K562 (cell line): ENCODE data around the gene CPPED1. TPM values are rescaled to one million over a fixed set of nuclear protein-coding genes. Genes with fewer than 3 reads are reported as not detected.
A peak's percentile ranks its signal among the peaks of the same experiment; 100 is the strongest.

Source experiments
- ATAC-seq: fragments of 200-7000 bp; cut with Tn5 transposase; 3 replicates; pipeline ENCODE4 v1.9.1; 2020; ENCODE audit warnings: moderate library complexity
- BruUV-seq: library from RNA; stranded (reverse); fragments of 400-500 nt; replicated peaks from 2 replicates; lab custom pipeline; 2021; lab: Mats Ljungman, UMichigan
- CTCF ChIA-PET: fragments of 300-600 bp; formaldehyde crosslinking; extraction: SDS; loops from one replicate; lab custom pipeline; 2021; ENCODE audit warnings: low intra/inter-chr PET ratio; lab: Yijun Ruan, JAX
- POLR2A ChIA-PET: fragments of 300-600, 350-650 bp; sonication (Branson Sonifier 250); formaldehyde crosslinking; extraction: SDS; loops from one replicate; lab custom pipeline; 2021; ENCODE audit warnings: antibody characterized with exemption, inconsistent platforms; lab: Yijun Ruan, JAX
- DNase-seq, 4 experiments: peaks; one replicate each; pipeline versions ENCODE4 v3.0.0 to v3.0.0-alpha.2; 2011 to 2018; ENCODE audit warnings: low spot score in 3 of 4, mixed read lengths in 3 of 4; ENCODE audit errors: extremely low read depth in 1 of 4
- FAIRE-seq: peaks from 2 replicates; lab custom pipeline; 2011; peaks lifted over from hg19 to GRCh38; lab: Jason Lieb, UNC
- H2AFZ ChIP-seq: 2 replicates; pipeline ENCODE4 v1.6.0; 2011; ENCODE audit warnings: low read depth, low read length, control low read depth, inconsistent platforms
- H3K27ac ChIP-seq: fragments of 200-600 bp; 3 replicates; pipeline ENCODE4 v1.8.0; 2011; ENCODE audit warnings: low read depth, mild to moderate bottlenecking, control low read depth, inconsistent platforms, low read length, moderate library complexity, mixed read lengths; ENCODE audit errors: extremely low read depth
- H3K27me3 ChIP-seq, 2 experiments: fragments of 300-600 bp in 1 of 2; 2 replicates in 1 of 2; 3 replicates in 1 of 2; pipeline versions ENCODE4 v1.6.0 to v1.8.0; 2011; ENCODE audit warnings: inconsistent platforms in 2 of 2, low read length in 2 of 2, mild to moderate bottlenecking in 1 of 2, mixed read lengths in 1 of 2, moderate library complexity in 1 of 2; ENCODE audit not compliant: control insufficient read depth in 2 of 2, insufficient read depth in 2 of 2
- H3K36me3 ChIP-seq: fragments of 300-600 bp; 3 replicates; pipeline ENCODE4 v1.8.0; 2011; ENCODE audit warnings: mild to moderate bottlenecking, low read length, inconsistent platforms; ENCODE audit not compliant: control insufficient read depth, insufficient read depth
- H3K4me1 ChIP-seq, 2 experiments: fragments of 200-600 bp in 1 of 2; replicated peaks in 1 of 2; 2 replicates in 1 of 2; 3 replicates in 1 of 2; pipeline versions ENCODE4 v1.5.1 to v1.8.0; 2011; ENCODE audit warnings: inconsistent platforms in 2 of 2, low read length in 2 of 2, mild to moderate bottlenecking in 1 of 2, mixed read lengths in 1 of 2, moderate library complexity in 1 of 2; ENCODE audit not compliant: control insufficient read depth in 2 of 2, insufficient read depth in 2 of 2
- H3K4me2 ChIP-seq: 2 replicates; pipeline ENCODE4 v1.6.1; 2011; ENCODE audit warnings: low read length, control low read depth, inconsistent platforms, mixed read lengths; ENCODE audit not compliant: insufficient read depth
- H3K4me3 ChIP-seq: fragments of 200-600 bp; sonication (generic), shearing (Covaris generic); 2 replicates; pipeline ENCODE4 v1.5.1; 2016; ENCODE audit warnings: control low read depth, inconsistent platforms
- H3K79me2 ChIP-seq: fragments of 200-600 bp; 3 replicates; pipeline ENCODE4 v1.8.0; 2011; ENCODE audit warnings: low read length, inconsistent platforms; ENCODE audit not compliant: control insufficient read depth, insufficient read depth
- H3K9ac ChIP-seq, 2 experiments: 2 replicates each; pipeline versions ENCODE4 v1.6.0 to v1.6.1; 2011; ENCODE audit warnings: low read depth in 2 of 2, low read length in 2 of 2, control low read depth in 1 of 2, inconsistent platforms in 1 of 2, mild to moderate bottlenecking in 1 of 2, mixed read lengths in 1 of 2; ENCODE audit not compliant: insufficient read depth in 1 of 2
- H3K9me1 ChIP-seq: one replicate; pipeline ENCODE4 v1.6.0; 2011; ENCODE audit warnings: inconsistent platforms, mild to moderate bottlenecking, low read length, moderate library complexity; ENCODE audit not compliant: control insufficient read depth, insufficient read depth
- H3K9me3 ChIP-seq: replicated peaks from 2 replicates; pipeline ENCODE4 v1.5.1; 2011; ENCODE audit warnings: low read depth, low read length, inconsistent platforms; ENCODE audit not compliant: control insufficient read depth, insufficient read depth
- H4K20me1 ChIP-seq: replicated peaks from 2 replicates; pipeline ENCODE4 v1.6.1; 2011; ENCODE audit warnings: low read length, inconsistent platforms, mixed read lengths; ENCODE audit not compliant: control insufficient read depth, insufficient read depth
- ARID4B ChIP-seq: sonication (generic); formaldehyde crosslinking; IDR thresholded peaks from 2 replicates; pipeline ENCODE4 v1.8.0; 2022; ENCODE audit warnings: mild to moderate bottlenecking, missing genetic modification reagents
- COPS2 ChIP-seq: fragments of 450-650 bp; conservative IDR thresholded peaks from 2 replicates; pipeline ENCODE4 v1.6.1; 2016; ENCODE audit warnings: mild to moderate bottlenecking, moderate library complexity
- HNRNPL ChIP-seq: fragments of 200-400 bp; formaldehyde crosslinking; IDR thresholded peaks from 2 replicates; pipeline ENCODE4 v1.6.1; 2017; ENCODE audit warnings: low read depth, mild to moderate bottlenecking, low read length
- MNT ChIP-seq, 2 experiments: fragments of 450-650 bp; conservative IDR thresholded peaks; 2 replicates each; pipeline ENCODE4 v1.6.1; 2017; ENCODE audit warnings: mild to moderate bottlenecking in 2 of 2, moderate library complexity in 2 of 2
- RB1 ChIP-seq: fragments of 450-650 bp; IDR thresholded peaks from 2 replicates; pipeline ENCODE4 v1.6.1; 2017; ENCODE audit warnings: low read depth, mild to moderate bottlenecking
- SMAD2 ChIP-seq: fragments of 150-350 bp; IDR thresholded peaks from 2 replicates; pipeline ENCODE4 v1.6.1; 2014; ENCODE audit warnings: low read depth, mild to moderate bottlenecking, low read length
- TRIM28 ChIP-seq: fragments of 450-650 bp; IDR thresholded peaks from 2 replicates; pipeline ENCODE4 v1.6.1; 2017
- ZBTB1 ChIP-seq: sonication (generic); formaldehyde crosslinking; IDR thresholded peaks from 2 replicates; pipeline ENCODE4 v1.8.1; 2023; ENCODE audit warnings: missing genetic modification reagents, low read depth, mild to moderate bottlenecking, borderline replicate concordance
- ZFP1 ChIP-seq: fragments of 450-650 bp; formaldehyde crosslinking; IDR thresholded peaks from 2 replicates; pipeline ENCODE4 v1.4.0; 2020; ENCODE audit warnings: mild to moderate bottlenecking, mixed read lengths
- ZNF121 ChIP-seq: sonication (generic); formaldehyde crosslinking; conservative IDR thresholded peaks from 2 replicates; pipeline ENCODE4 v1.8.0; 2022; ENCODE audit warnings: missing genetic modification reagents
- WGBS: fragments of 100-300 bp; shearing (Covaris generic); methylation state at CpG from one replicate; pipeline ENCODE4 v1.1.6; 2016; ENCODE audit warnings: low coverage, mixed read lengths; ENCODE audit not compliant: insufficient coverage; ENCODE audit errors: missing lambda C conversion rate; 5-methylcytosine and 5-hydroxymethylcytosine counted together
- in situ Hi-C: fragments of 300-500 bp; cut with MboI; formaldehyde crosslinking; loops from 4 replicates; pipeline ENCODE4 v1.15.0; 2018; ENCODE audit warnings: inconsistent platforms, mixed read lengths
- intact Hi-C: fragments of 100-400 bp; cut with micrococcal nuclease; formaldehyde crosslinking; loops from 2 replicates; pipeline ENCODE4 v1.14.2; 2022
- polyA plus RNA-seq, 8 experiments: library from polyadenylated mRNA; depleted of rRNA in 4 of 8; stranded (reverse) in 5 of 8; unstranded in 3 of 8; fragments of >200 nt; fragmentation: Nextera tagmentation in 2 of 8; fragmentation: Illumina TruSeq in 1 of 8; extraction: Ambion mirVana in 2 of 8; extraction: Trizol in 1 of 8; gene quantifications; 2 replicates each; pipeline versions ENCODE4 v1.2.1 to v1.2.3, GENCODE V29; 2011 to 2014; ENCODE audit warnings: inconsistent platforms in 1 of 8, missing spikeins in 1 of 8
- total RNA-seq, 7 experiments: library from RNA; depleted of rRNA in 6 of 7; stranded (reverse); fragments of >200 nt in 6 of 7; fragmentation: Illumina TruSeq in 2 of 7; extraction: Trizol in 2 of 7; gene quantifications; 2 replicates each; pipeline versions ENCODE4 v1.2.1 to v1.2.3, GENCODE V29; 2011 to 2021; ENCODE audit warnings: low replicate concordance in 1 of 7

CPPED1 gene
- total and polyA plus RNA-seq, 9 of the 15 experiments (the other 6 are each of a cell fraction or from before 2014, with no cell fraction given): 7.5 to 25.7 (median 16.9) TPM

DNA sequence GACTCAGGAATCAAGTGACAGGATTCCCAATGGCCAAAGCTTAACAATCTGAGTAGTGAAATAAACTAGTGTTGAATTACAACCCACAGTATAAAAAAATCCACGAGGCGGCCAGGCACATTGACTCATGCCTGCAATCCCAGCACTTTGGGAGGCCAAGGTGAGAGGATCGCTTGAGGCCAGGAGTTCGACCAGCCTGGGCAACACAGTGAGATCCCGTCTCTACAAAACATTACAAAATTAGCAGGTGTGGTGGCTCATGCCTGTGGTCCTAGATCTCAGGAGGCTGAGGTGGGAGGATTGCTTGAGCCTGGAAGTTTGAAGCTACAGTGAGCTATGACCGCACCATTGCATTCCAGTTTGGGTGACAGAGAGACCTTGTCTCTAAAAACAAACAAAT lies 133.8 kb downstream of the CPPED1 start:
- no peak overlapping the region for H3K4me3 ChIP-seq
- intact Hi-C loops: no loop called here
- 0 out of 2 replicates have a peak, but pooled peaks cover 5% of the 10 kb centered on the region for H3K9me3 ChIP-seq
- H3K27me3 ChIP-seq: no peaks in the 10 kb centered on the region
- TF ChIP-seq ZNF121 (CRISPR knock-in tag): peak; percentile 68
- no peak for TF ChIP-seq RB1
- ChIA-PET POLR2A (no interaction called here), CTCF (no interaction called here)
- no peak for DNase-seq
- no peak for ATAC-seq
- no peak overlapping the region for H3K4me2 ChIP-seq
- no peaks in the 10 kb centered on the region for H3K9me1 ChIP-seq
- H3K9ac ChIP-seq: no peak overlapping the region
- in situ Hi-C loops: no loop called here
- H3K36me3 ChIP-seq: no peaks in the 10 kb centered on the region
- no peak for FAIRE-seq
- H3K4me1 ChIP-seq: no peaks in the 10 kb centered on the region
- 92% methylated on average over 6 of the region's 6 CpGs for WGBS
- no peak overlapping the region for H3K27ac ChIP-seq
- no TSS peak for BruUV-seq
- H4K20me1 ChIP-seq: no peaks in the 10 kb centered on the region
- H2AFZ ChIP-seq: no peak overlapping the region
- no peaks in the 10 kb centered on the region for H3K79me2 ChIP-seq

DNA sequence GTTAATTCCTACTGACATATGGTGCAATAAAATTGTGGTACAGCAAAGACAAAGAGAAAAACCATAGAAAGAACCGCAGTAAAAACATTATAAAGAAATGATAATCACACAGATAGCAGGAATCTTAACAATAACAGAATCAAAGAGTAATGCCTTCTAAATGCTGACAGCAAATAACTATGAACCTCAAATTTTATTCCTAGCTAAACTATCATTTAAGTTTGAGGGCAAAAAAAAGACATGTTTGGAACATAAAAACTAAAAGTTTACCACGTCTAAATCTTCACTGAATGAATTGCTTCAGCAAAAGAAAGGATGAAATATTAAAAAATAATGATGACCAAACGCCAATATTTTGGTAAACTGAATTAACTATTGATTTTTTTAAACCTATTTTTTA lies 135.8 kb downstream of the CPPED1 start:
- ChIA-PET CTCF (no interaction called here), POLR2A (interaction anchor here (0.7 to 0.8 kb wide), 2 partner anchors 203 to 1805 kb away, joined by 3 read pairs; no protein-coding TSS in a partner anchor)
- Histone ChIP-seq H3K9ac (no peak overlapping the region), H4K20me1 (no peaks in the 10 kb centered on the region), H3K9me3 (0 out of 2 replicates have a peak, but pooled peaks cover 5% of the 10 kb centered on the region), H3K36me3 (no peaks in the 10 kb centered on the region), H3K27me3 (no peaks in the 10 kb centered on the region), H3K4me2 (no peak overlapping the region), H3K79me2 (no peaks in the 10 kb centered on the region), H3K9me1 (no peaks in the 10 kb centered on the region), H3K4me1 (no peaks in the 10 kb centered on the region), H3K27ac (no peak overlapping the region), H2AFZ (no peak overlapping the region), H3K4me3 (no peak overlapping the region)
- DNase-seq (no peak), ATAC-seq (no peak), FAIRE-seq (no peak)
- intact Hi-C loops (no loop called here), in situ Hi-C loops (no loop called here)
- BruUV-seq: no TSS peak
- 12% methylated on average over 3 of the region's 3 CpGs for WGBS
- no peak for TF ChIP-seq ZBTB1 (CRISPR knock-in tag)
- TF ChIP-seq ARID4B (CRISPR knock-in tag): no peak
- peak; percentile 67; the same call in 1 of the 2 replicates for TF ChIP-seq TRIM28
- TF ChIP-seq MNT (conservative IDR thresholded peaks at IDR 0.05): no peak
- TF ChIP-seq ZFP1 (CRISPR knock-in tag): peak; percentile 93
- TF ChIP-seq COPS2: no peak
- no peak for TF ChIP-seq HNRNPL
- TF ChIP-seq SMAD2: no peak
